ENCODE results near the gene KRTAP9-9.
"Not testable (repeated sequence)": the region's sequence is repeated elsewhere in the genome, so short reads cannot be mapped to it uniquely, and the experiment has no call there.

Gene KRTAP9-9

GRCh38 chr17:41230094-41230493 is 25.1 kb upstream of the KRTAP9-9 start:
- DNase-seq (ENCODE audit: low read depth, low spot score): no peak
- H3K4me3 ChIP-seq (ENCODE audit: low read depth, low read length): no peak overlapping the region
- ChIA-PET POLR2A (no interaction called here), CTCF (no interaction called here)
- no peak for TF ChIP-seq CTCF (IDR thresholded peaks at IDR 0.05; ENCODE audit: insufficient read depth, low read length, missing control alignments)

GRCh38 chr17:41231731-41232130 is 23.5 kb upstream of the KRTAP9-9 start:
- H3K4me3 ChIP-seq (ENCODE audit: low read depth, low read length): no peak overlapping the region
- CTCF ChIA-PET: no interaction called here
- TF ChIP-seq CTCF (IDR thresholded peaks at IDR 0.05; ENCODE audit: insufficient read depth, low read length, missing control alignments): no peak
- DNase-seq (ENCODE audit: low read depth, low spot score): no peak
- POLR2A ChIA-PET: no interaction called here

GRCh38 chr17:41232399-41233105 is 22.6 kb upstream of the KRTAP9-9 start, which contains the start of gene KRTAP9-3:
Gene KRTAP9-3, plus strand, starts transcription at chr17:41232449. Its CDS starts 53 bp downstream, at chr17:41232502.
- H3K4me3 ChIP-seq (ENCODE audit: low read depth, low read length); POLR2A ChIA-PET; CTCF ChIA-PET; DNase-seq (ENCODE audit: low read depth, low spot score): not testable (repeated sequence)

- H3K4me3 ChIP-seq (ENCODE audit: low read depth, low read length); POLR2A ChIA-PET; CTCF ChIA-PET; DNase-seq (ENCODE audit: low read depth, low spot score): not testable (repeated sequence)
These were observed 18.1 kb upstream of the KRTAP9-9 start for GRCh38 chr17:41237116-41237515.

- POLR2A ChIA-PET; CTCF ChIA-PET; DNase-seq (ENCODE audit: low read depth, low spot score); H3K4me3 ChIP-seq (ENCODE audit: low read depth, low read length): not testable (repeated sequence)
These were observed 17.2 kb upstream of the KRTAP9-9 start, which contains the start of gene KRTAP9-8 for GRCh38 chr17:41237949-41238437. Gene KRTAP9-8, plus strand, starts transcription at chr17:41237999. Its CDS starts 53 bp downstream, at chr17:41238052.

- DNase-seq (ENCODE audit: low read depth, low spot score); CTCF ChIA-PET; H3K4me3 ChIP-seq (ENCODE audit: low read depth, low read length); POLR2A ChIA-PET: not testable (repeated sequence)
These were observed 8.0 kb upstream of the KRTAP9-9 start for GRCh38 chr17:41246995-41247787.

GRCh38 chr17:41249637-41250240 is 5.4 kb upstream of the KRTAP9-9 start, which contains the start of gene KRTAP9-4:
Gene KRTAP9-4, plus strand, starts transcription at chr17:41249687. Its CDS starts 34 bp downstream, at chr17:41249721.
- DNase-seq (ENCODE audit: low read depth, low spot score); POLR2A ChIA-PET; H3K4me3 ChIP-seq (ENCODE audit: low read depth, low read length); CTCF ChIA-PET: not testable (repeated sequence)

- TF ChIP-seq CTCF (IDR thresholded peaks at IDR 0.05; ENCODE audit: insufficient read depth, low read length, missing control alignments): no peak
- CTCF ChIA-PET: interaction anchor here (1.3 to 1.6 kb wide), 2 partner anchors 109 to 298 kb away, joined by 3 to 4 read pairs; no protein-coding TSS in a partner anchor
- POLR2A ChIA-PET: no interaction called here
- no peak overlapping the region for H3K4me3 ChIP-seq (ENCODE audit: low read depth, low read length)
- no peak for DNase-seq (ENCODE audit: low read depth, low spot score)
These were observed 3.9 kb upstream of the KRTAP9-9 start for GRCh38 chr17:41251261-41251660.
